Skeletal muscle satellite cell (primary cell): ENCODE results near the gene DNMBP.
A peak's percentile ranks its signal among the peaks of the same experiment; 100 is the strongest.
"Not testable (repeated sequence)": the region's sequence is repeated elsewhere in the genome, so short reads cannot be mapped to it uniquely, and the experiment has no call there.

Experiments used
- H3K27me3 ChIP-seq: 2 replicates; pipeline ENCODE4 v1.7.0; 2013; ENCODE audit warnings: low read length; ENCODE audit not compliant: control insufficient read depth, insufficient read depth
- H3K36me3 ChIP-seq: 2 replicates; pipeline ENCODE4 v1.7.0; 2013; ENCODE audit warnings: mild to moderate bottlenecking, control low read depth, low read length; ENCODE audit not compliant: insufficient read depth
- H3K4me1 ChIP-seq: 2 replicates; pipeline ENCODE4 v1.7.0; 2013; ENCODE audit warnings: low read length; ENCODE audit not compliant: control insufficient read depth, insufficient read depth
- H3K4me2 ChIP-seq: 2 replicates; pipeline ENCODE4 v1.7.0; 2013; ENCODE audit warnings: mild to moderate bottlenecking, low read length
- H3K4me3 ChIP-seq: 2 replicates; pipeline ENCODE4 v1.7.0; 2013; ENCODE audit warnings: low read length
- H3K9ac ChIP-seq: 2 replicates; pipeline ENCODE4 v1.7.0; 2013; ENCODE audit warnings: mild to moderate bottlenecking, low read depth, low read length, moderate library complexity
- H3K9me3 ChIP-seq: replicated peaks from 2 replicates; pipeline ENCODE4 v1.7.0; 2013; ENCODE audit warnings: mild to moderate bottlenecking, control low read depth, low read length

Gene DNMBP

DNA sequence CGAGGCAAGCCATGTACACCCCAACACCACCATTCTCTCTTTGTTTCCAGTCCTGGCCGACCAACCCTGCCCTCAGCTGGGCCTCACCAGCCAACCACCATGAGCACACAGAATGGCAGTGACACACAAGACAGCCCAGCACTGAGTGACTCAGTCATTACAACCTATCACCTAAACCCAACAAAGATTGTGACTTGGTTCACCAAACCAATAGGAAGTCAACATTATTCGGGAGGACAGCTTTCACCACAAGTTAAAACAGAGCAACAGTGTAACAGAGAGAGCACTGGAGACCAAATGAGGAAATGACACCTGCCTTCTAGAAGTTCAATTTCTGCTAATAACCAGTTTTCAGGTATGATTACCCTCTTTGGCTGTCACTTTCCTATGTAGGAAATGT, 72.1 kb downstream of the DNMBP start:
- Histone ChIP-seq H3K4me1 (peaks cover 16% of the 10 kb centered on the region), H3K27me3 (no peaks in the 10 kb centered on the region), H3K36me3 (peaks cover 15% of the 10 kb centered on the region), H3K9ac (no peak overlapping the region), H3K4me3 (no peak overlapping the region), H3K9me3 (no peaks in the 10 kb centered on the region), H3K4me2 (no peak overlapping the region)

DNA sequence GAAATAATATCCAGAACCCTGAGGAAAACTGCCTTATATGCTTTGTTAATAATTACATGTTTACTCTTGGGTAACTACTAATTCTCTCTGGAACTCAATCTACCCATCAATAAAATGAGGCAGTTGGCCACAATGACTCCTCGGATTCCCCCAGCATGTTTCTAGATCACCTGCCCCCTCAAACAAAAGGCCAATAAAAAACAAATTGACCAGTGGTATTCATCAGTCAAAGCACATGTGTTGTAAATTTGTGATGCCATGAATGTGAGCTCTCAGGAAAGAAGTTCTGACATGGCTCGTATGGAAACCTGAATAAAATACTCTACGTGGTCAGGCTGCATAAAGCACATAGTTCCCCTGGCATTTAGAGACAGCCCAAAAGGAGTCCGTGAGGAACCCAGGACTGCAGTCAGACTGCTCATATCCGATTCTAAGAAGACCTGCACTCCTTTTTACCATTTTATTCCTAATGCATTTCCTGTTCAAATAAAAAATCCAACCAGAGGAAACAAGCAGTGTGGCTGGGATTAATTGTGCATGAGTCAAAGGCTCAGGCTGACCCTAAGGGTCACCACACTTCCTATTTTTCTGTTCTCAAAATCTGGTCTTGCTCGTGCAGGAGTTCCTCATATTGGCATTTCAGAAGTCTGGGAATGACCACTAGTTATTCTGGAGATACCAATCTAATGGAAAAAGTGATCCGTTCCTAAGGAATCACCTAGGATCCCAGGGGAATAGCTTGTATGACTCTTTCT, 77.4 kb downstream of the DNMBP start:
- Histone ChIP-seq H3K4me2 (peak overlapping the region; percentile 34), H3K4me1 (peaks cover 35% of the 10 kb centered on the region), H3K9ac (peak overlapping the region; percentile 34), H3K36me3 (peaks cover 32% of the 10 kb centered on the region), H3K4me3 (peak overlapping the region; percentile 39)
- not testable (repeated sequence) for H3K9me3 ChIP-seq, H3K27me3 ChIP-seq

DNA sequence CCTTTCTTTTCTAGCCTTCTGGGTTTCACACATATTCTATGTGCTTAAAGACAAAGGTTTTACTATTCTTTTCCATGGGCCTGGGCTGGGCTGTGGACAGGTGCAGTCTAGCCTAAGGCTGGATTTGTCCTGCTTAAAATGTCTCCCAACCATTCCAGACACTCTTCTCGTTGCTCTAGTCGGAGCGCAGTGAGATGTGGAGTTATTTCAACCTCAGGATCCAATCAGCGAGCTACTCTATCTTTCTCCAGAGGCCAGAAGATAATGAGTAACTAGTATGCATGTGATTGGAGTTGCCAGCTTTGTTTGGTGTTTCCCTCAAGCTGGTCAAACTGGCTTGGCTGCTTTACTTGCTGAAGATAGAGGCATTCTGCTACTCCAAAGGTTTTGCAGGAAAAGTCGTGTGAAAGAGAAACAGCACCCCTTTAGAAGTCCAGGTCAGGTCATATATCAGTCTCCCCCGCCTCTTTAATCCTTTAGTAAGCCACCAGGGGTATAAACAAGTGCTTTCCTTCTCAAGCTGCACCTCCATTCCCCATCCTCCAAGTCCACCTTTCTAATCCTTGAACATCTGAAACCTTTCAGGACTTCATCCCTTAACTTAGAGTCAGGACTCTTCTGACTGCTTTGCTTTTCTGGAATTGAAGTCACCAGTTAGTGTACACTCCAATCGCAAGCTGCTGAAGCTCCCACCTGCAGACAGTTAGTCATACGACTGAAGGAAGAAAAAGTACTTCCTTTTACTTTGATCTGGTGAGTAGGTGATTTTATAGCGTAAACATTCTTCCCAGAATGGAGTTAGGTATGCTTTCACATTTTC, 78.8 kb downstream of the DNMBP start:
- H3K36me3 ChIP-seq, result peaks cover 35% of the 10 kb centered on the region
- no peak overlapping the region for H3K9ac ChIP-seq
- no peak overlapping the region for H3K4me3 ChIP-seq
- H3K4me1 ChIP-seq, result peaks cover 47% of the 10 kb centered on the region
- no peaks in the 10 kb centered on the region for H3K27me3 ChIP-seq
- no peak overlapping the region for H3K4me2 ChIP-seq
- no peaks in the 10 kb centered on the region for H3K9me3 ChIP-seq

DNA sequence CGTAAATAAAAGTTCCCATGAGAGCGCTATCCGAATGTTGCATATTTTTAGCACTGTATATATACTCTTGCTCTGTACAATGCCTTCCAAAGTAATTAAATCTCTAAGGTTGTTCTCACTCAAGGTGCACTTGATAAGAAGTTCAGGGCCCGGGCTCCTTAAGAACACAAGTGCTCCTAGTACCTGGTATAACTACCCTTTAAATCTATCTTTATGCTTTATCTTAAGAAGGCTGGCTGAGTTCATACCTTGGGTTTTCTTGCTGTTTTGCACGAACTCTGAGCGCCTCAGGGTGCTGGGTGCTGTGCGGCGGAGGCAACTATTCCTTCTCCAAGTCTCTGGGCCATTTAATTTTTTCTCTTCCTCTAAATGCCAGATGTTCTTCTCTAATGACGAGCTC, 80.4 kb downstream of the DNMBP start:
- no peak overlapping the region for H3K4me3 ChIP-seq
- no peak overlapping the region for H3K9ac ChIP-seq
- no peaks in the 10 kb centered on the region for H3K27me3 ChIP-seq
- no peaks in the 10 kb centered on the region for H3K9me3 ChIP-seq
- peaks cover 35% of the 10 kb centered on the region for H3K36me3 ChIP-seq
- peaks cover 47% of the 10 kb centered on the region for H3K4me1 ChIP-seq
- no peak overlapping the region for H3K4me2 ChIP-seq

DNA sequence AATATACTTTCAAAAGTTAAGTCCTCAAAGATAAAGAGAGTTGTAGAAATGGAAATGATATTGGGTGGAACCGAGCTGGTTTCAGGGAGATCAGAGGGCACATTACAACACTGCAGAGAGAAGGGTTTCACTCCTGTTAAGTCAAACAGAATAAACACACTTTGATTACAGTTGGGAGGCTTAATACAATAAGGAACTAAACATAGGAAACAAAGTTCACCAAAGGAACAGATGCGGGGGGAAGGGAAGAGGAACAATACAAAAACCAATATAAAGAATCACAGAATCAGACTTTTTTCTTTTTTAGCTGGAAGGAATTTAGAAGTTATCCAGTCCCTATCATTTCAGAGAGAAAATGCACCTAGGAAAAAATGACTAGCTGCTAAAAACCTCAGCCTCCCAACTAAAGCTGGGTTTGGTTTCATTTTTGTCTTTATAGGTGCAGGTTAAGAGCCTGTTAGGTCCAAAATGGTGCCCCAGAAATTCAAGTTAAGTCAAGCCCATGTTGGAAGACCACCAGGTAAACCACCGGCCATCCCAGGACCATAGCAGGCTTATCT, 81.9 kb downstream of the DNMBP start:
- Histone ChIP-seq H3K4me2 (no peak overlapping the region), H3K9ac (no peak overlapping the region), H3K4me1 (peaks cover 41% of the 10 kb centered on the region), H3K36me3 (peaks cover 35% of the 10 kb centered on the region), H3K27me3 (no peaks in the 10 kb centered on the region), H3K4me3 (no peak overlapping the region), H3K9me3 (no peaks in the 10 kb centered on the region)

DNA sequence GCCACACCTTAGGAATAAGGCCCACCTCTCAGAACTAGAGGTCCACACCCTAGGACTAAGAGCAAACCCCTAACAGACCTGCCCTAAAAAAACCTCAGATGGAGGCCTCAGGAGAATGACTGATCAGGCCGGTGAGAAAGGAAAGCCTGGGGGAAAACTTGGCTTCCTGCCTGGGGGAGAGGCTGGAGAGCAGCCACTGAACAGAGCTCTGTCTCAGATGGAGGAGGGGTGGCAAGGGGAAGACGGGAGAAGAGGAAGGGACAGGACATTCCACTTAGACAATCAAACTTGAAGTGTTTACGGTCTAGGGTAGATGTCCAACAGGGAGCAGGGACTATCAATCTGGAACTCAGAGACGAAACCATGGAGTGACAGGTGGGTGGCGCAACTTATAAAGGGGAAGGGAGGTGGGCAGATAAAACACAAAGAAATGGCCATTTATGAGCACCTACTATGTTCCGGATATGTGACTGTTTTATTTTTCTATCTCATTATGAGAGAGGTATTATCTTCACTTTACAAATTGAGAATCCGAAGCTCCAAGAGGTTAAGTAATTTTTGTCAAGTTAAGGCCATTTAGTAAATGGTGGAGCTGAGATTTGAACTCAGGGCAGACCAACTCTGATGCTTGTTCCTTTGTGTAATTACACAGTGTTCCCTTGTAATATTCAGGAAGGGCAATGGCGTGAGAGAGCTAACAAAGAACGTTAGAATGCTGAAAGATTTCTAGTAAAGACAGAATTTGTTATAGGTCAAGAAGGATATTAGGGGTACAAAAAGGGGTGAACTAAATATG, 82.6 kb downstream of the DNMBP start:
- H3K9me3 ChIP-seq, result no peaks in the 10 kb centered on the region
- H3K4me3 ChIP-seq, result peak overlapping the region; percentile 33
- H3K27me3 ChIP-seq, result no peaks in the 10 kb centered on the region
- no peak overlapping the region for H3K9ac ChIP-seq
- H3K4me1 ChIP-seq, result peaks cover 45% of the 10 kb centered on the region
- peak overlapping the region; percentile 51 for H3K4me2 ChIP-seq
- H3K36me3 ChIP-seq, result peaks cover 35% of the 10 kb centered on the region

DNA sequence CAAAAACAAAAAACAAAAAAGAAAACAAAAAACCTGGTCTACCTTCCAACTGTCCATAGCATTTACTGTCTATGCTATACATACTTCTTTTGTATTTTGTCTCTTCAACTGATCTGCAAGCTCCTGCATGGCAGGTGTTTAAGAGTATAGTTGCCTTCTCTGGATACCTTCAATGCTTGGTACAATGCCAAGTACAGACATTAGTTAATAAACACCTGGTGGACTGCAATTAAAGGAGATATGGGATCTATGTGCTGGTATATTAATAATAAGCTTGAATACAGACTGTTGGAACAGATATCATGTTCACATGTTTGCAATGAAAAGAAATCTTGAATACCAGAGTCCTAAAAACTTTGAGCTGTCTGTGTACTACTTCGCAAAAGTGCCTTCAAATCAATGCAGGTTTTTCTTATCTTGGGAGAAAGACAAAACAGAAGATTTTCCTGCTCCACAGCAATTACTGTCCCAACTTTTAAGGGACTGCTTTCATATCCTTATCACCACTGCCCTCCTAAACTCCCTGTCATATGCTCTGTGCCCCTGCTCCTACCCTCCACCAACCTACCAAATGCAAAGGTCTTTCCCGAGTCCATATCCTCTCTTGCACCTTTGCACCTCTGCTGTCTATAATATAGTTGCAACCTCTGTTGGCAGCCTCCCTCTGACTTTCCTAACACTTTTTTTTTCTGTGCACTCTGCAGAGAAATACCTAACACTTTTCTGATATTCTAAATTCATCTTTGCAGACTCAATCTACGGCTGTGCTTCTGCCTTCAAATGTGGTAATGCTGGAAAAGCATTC, 85.1 kb downstream of the DNMBP start:
- Histone ChIP-seq H3K4me1 (peaks cover 48% of the 10 kb centered on the region), H3K4me2 (no peak overlapping the region), H3K9ac (no peak overlapping the region), H3K4me3 (no peak overlapping the region), H3K36me3 (peaks cover 22% of the 10 kb centered on the region), H3K9me3 (no peaks in the 10 kb centered on the region), H3K27me3 (no peaks in the 10 kb centered on the region)

DNA sequence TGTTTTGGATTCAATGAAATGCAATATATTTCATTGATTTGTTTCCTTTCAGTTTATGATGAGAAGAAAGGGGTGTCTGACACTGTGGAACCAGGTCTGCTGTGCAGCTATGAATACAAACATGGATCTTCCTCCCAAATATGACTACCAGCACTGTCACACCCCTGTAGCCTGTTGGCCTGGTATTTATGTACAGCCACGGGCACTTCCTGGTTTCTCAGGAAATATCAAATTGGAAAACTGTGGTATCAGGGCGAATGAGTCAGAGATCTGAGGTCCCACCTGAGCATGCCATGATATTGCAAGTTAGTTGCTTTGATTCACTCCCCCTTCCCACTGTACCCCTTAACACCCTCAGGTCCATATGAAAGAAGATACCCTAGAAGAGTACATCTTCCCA, 87.8 kb downstream of the DNMBP start:
- Histone ChIP-seq H3K4me1 (peaks cover 52% of the 10 kb centered on the region), H3K4me3 (no peak overlapping the region), H3K9ac (no peak overlapping the region), H3K27me3 (no peaks in the 10 kb centered on the region), H3K4me2 (no peak overlapping the region), H3K36me3 (peaks cover 11% of the 10 kb centered on the region), H3K9me3 (no peaks in the 10 kb centered on the region)

DNA sequence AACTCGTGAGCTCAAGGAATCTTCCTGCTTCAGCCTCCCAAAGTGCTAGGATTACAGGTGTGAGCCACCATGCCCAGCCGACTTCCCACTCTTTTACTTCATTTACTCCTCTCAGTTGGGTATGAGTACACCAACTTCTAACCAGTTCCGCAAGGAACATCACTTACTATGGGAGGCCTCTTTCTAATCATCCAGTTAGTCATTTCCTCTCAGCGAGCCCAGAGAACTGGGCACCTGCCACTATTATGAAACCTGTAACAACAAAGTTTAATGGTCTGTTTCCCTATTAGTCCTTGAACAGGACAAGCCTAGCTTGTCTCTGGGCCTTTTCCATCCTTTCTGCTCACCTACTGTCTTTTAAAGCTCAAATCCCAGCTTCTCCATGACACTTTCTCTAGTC, 88.8 kb downstream of the DNMBP start:
- H3K27me3 ChIP-seq, result no peaks in the 10 kb centered on the region
- no peak overlapping the region for H3K9ac ChIP-seq
- H3K9me3 ChIP-seq, result no peaks in the 10 kb centered on the region
- peaks cover 44% of the 10 kb centered on the region for H3K4me1 ChIP-seq
- peak overlapping the region; percentile 35 for H3K4me2 ChIP-seq
- no peak overlapping the region for H3K4me3 ChIP-seq
- H3K36me3 ChIP-seq, result peaks cover 9% of the 10 kb centered on the region

DNA sequence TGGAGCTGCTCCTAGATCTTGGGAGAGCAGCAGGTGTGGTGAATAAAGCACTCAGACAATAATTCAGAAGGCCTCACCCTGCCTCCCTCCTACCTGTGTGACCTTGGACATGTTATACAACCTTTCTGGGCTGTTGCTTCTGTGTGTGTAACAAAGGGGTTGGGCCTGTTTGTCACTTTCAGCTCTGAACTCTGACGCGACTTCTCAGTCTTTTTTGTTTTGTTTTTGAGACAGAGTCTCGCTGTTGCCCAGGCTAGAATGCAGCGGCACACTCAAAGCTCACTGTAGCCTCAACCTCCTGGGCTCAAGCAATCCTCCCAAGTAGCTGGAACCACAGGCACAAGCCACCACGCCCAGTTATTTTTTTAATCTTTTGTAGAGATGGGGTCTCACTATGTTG, 89.3 kb downstream of the DNMBP start:
- peaks cover 44% of the 10 kb centered on the region for H3K4me1 ChIP-seq
- H3K4me3 ChIP-seq, result no peak overlapping the region
- peaks cover 13% of the 10 kb centered on the region for H3K36me3 ChIP-seq

More for the DNA sequence above, 89.3 kb downstream of the DNMBP start:
- no peak overlapping the region for H3K9ac ChIP-seq
- no peaks in the 10 kb centered on the region for H3K27me3 ChIP-seq
- no peaks in the 10 kb centered on the region for H3K9me3 ChIP-seq
- peak overlapping the region; percentile 35 for H3K4me2 ChIP-seq
